Hepatocyte (in vitro differentiated cells): ENCODE results near the gene PSMD1. TPM values are rescaled to one million over a fixed set of nuclear protein-coding genes. Genes with fewer than 3 reads are reported as not detected.
A peak's percentile ranks its signal among the peaks of the same experiment; 100 is the strongest.

Source experiments
- DNase-seq: peaks from one replicate; pipeline ENCODE4 v3.0.0-alpha.2; 2016; ENCODE audit warnings: low spot score
- H2AFZ ChIP-seq: fragments of 200-600 bp; sonication (generic); 2 replicates; pipeline ENCODE4 v1.6.0; 2016; ENCODE audit warnings: antibody characterized with exemption, mild to moderate bottlenecking
- H3K27ac ChIP-seq: fragments of 200-600 bp; sonication (generic); 2 replicates; pipeline ENCODE4 v1.5.1; 2016; ENCODE audit warnings: mild to moderate bottlenecking
- H3K27me3 ChIP-seq: fragments of 200-600 bp; sonication (generic); 2 replicates; pipeline ENCODE4 v1.6.1; 2016
- H3K36me3 ChIP-seq: fragments of 200-600 bp; sonication (generic); replicated peaks from 2 replicates; pipeline ENCODE4 v1.5.1; 2016; ENCODE audit warnings: low read depth; ENCODE audit not compliant: insufficient read depth
- H3K4me1 ChIP-seq: fragments of 200-600 bp; sonication (generic); 2 replicates; pipeline ENCODE4 v1.5.1; 2016; ENCODE audit warnings: mild to moderate bottlenecking, moderate library complexity; ENCODE audit not compliant: insufficient read depth
- H3K4me2 ChIP-seq: fragments of 200-600 bp; sonication (generic); 2 replicates; pipeline ENCODE4 v1.6.0; 2016
- H3K4me3 ChIP-seq: fragments of 200-600 bp; sonication (generic); 2 replicates; pipeline ENCODE4 v1.5.1; 2016; ENCODE audit warnings: mild to moderate bottlenecking
- H3K79me2 ChIP-seq: fragments of 200-600 bp; sonication (generic); 2 replicates; pipeline ENCODE4 v1.6.0; 2017; ENCODE audit warnings: mild to moderate bottlenecking
- H3K9me2 ChIP-seq: fragments of 200-600 bp; sonication (generic); replicated peaks from 2 replicates; pipeline ENCODE4 v1.6.0; 2017; ENCODE audit warnings: mild to moderate bottlenecking; ENCODE audit not compliant: insufficient read depth
- H3K9me3 ChIP-seq: fragments of 200-600 bp; sonication (generic); 2 replicates; pipeline ENCODE4 v1.5.1; 2016; ENCODE audit warnings: low read depth, mild to moderate bottlenecking
- H4K20me1 ChIP-seq: fragments of 200-600 bp; sonication (generic); 2 replicates; pipeline ENCODE4 v1.6.0; 2016; ENCODE audit warnings: mild to moderate bottlenecking; ENCODE audit not compliant: insufficient read depth, poor library complexity, severe bottlenecking
- CTCF ChIP-seq: fragments of 200-600 bp; sonication (generic); IDR thresholded peaks from 2 replicates; pipeline ENCODE4 v1.5.1; 2016; ENCODE audit warnings: antibody characterized with exemption, mild to moderate bottlenecking; ENCODE audit not compliant: poor library complexity
- EZH2 ChIP-seq: fragments of 200-600 bp; sonication (generic); IDR thresholded peaks from 2 replicates; pipeline ENCODE4 v1.6.1; 2016; ENCODE audit warnings: antibody characterized with exemption, mild to moderate bottlenecking, borderline replicate concordance
- EZH2phosphoT487 ChIP-seq: fragments of 200-600 bp; sonication (generic); IDR thresholded peaks from one replicate; pipeline ENCODE4 v1.6.1; 2018; ENCODE audit warnings: antibody characterized with exemption, mild to moderate bottlenecking, low read depth, moderate library complexity; ENCODE audit not compliant: unreplicated experiment, severe bottlenecking
- WGBS: methylation state at CpG from one replicate; pipeline ENCODE4 v1.1.6; 2016; ENCODE audit warnings: low lambda C conversion rate; ENCODE audit errors: missing lambda C conversion rate; 5-methylcytosine and 5-hydroxymethylcytosine counted together
- polyA plus RNA-seq: library from polyadenylated mRNA; unstranded; fragments of >200 nt; fragmentation: Nextera tagmentation; extraction: Ambion mirVana; gene quantifications from 2 replicates; pipeline ENCODE4 v1.2.1, GENCODE V29; 2016
- total RNA-seq: library from RNA; depleted of rRNA; stranded (reverse); fragments of >200 nt; gene quantifications from 2 replicates; pipeline ENCODE4 v1.2.3, GENCODE V29; 2014

The PSMD1 gene
- total and polyA plus RNA-seq, 2 experiments from 2014 or later, result 92.9 to 106 TPM

DNA sequence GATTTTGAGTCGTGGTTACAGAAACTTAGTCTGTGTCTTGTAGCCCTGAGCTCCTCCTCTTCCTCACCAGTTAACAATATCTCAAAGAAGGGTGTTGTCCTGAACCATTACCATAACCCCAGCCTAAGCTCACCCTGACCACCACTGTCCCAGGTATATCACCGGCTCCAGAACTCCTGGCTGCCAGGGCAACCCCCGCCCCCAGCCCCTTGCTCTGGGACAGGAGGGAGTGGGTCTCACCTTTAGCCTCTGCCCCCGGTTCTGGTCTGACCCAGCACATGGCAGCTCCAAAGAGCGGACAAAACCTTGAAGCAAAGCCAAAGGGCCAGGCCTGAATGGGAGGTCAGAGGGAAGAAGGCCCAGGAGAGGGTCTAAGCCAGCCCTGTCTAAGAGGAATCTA, 5.6 kb upstream of the PSMD1 start:
- H3K9me3 ChIP-seq, result no peaks in the 10 kb centered on the region
- H3K79me2 ChIP-seq, result no peaks in the 10 kb centered on the region
- WGBS, result 78% methylated on average over 5 of the region's 5 CpGs
- peaks cover 40% of the 10 kb centered on the region for H3K4me1 ChIP-seq
- H3K4me3 ChIP-seq, result no peak overlapping the region
- no peak for DNase-seq
- no peak overlapping the region for H2AFZ ChIP-seq
- H3K36me3 ChIP-seq, result no peaks in the 10 kb centered on the region
- H3K4me2 ChIP-seq, result peak overlapping the region; percentile 59
- H4K20me1 ChIP-seq, result no peaks in the 10 kb centered on the region
- H3K27me3 ChIP-seq, result no peaks in the 10 kb centered on the region
- no peaks in the 10 kb centered on the region for H3K9me2 ChIP-seq
- no peak for TF ChIP-seq CTCF
- no peak for TF ChIP-seq EZH2
- no peak for TF ChIP-seq EZH2phosphoT487
- peak overlapping the region; percentile 86 for H3K27ac ChIP-seq

- peaks cover 4% of the 10 kb centered on the region for H4K20me1 ChIP-seq
- H3K36me3 ChIP-seq, result no peaks in the 10 kb centered on the region
- peak overlapping the region; percentile 71 for H3K4me3 ChIP-seq
- H3K9me3 ChIP-seq, result no peaks in the 10 kb centered on the region
- peak overlapping the region; percentile 86 for H3K27ac ChIP-seq
- peak overlapping the region; percentile 92 for H3K4me2 ChIP-seq
- no peaks in the 10 kb centered on the region for H3K9me2 ChIP-seq
- no peaks in the 10 kb centered on the region for H3K27me3 ChIP-seq
- WGBS, result 17% methylated on average over 62 of the region's 62 CpGs
- H3K79me2 ChIP-seq, result peaks cover 10% of the 10 kb centered on the region
- peak overlapping the region; percentile 96 for H2AFZ ChIP-seq
- H3K4me1 ChIP-seq, result peaks cover 43% of the 10 kb centered on the region
- no peak for TF ChIP-seq EZH2
- peak; percentile 89 for TF ChIP-seq CTCF
- TF ChIP-seq EZH2phosphoT487, result no peak
- peak; percentile 94 for DNase-seq
Observed at GRCh38 chr2:231052494-231053451, 3.9 kb upstream of the PSMD1 start.

- WGBS, result 90% methylated on average over 6 of the region's 6 CpGs
- H3K4me1 ChIP-seq, result peaks cover 44% of the 10 kb centered on the region
Observed at GRCh38 chr2:231053846-231054245, 2.8 kb upstream of the PSMD1 start.

More at GRCh38 chr2:231053846-231054245, 2.8 kb upstream of the PSMD1 start:
- Histone ChIP-seq H2AFZ (no peak overlapping the region), H4K20me1 (peaks cover 5% of the 10 kb centered on the region), H3K9me3 (no peaks in the 10 kb centered on the region), H3K36me3 (no peaks in the 10 kb centered on the region), H3K79me2 (peaks cover 21% of the 10 kb centered on the region), H3K4me2 (no peak overlapping the region), H3K27ac (no peak overlapping the region), H3K9me2 (no peaks in the 10 kb centered on the region), H3K4me3 (no peak overlapping the region), H3K27me3 (no peaks in the 10 kb centered on the region)
- no peak for DNase-seq
- no peak for TF ChIP-seq CTCF
- no peak for TF ChIP-seq EZH2
- no peak for TF ChIP-seq EZH2phosphoT487
